ENCODE measurements around the gene SCLY. TPM values are rescaled to one million over a fixed set of nuclear protein-coding genes. Genes with fewer than 3 reads are reported as not detected.

SCLY gene
- total RNA-seq, 4 donors from 2014 or later: 9.8 to 17.9 (median 13.9) TPM

DNA sequence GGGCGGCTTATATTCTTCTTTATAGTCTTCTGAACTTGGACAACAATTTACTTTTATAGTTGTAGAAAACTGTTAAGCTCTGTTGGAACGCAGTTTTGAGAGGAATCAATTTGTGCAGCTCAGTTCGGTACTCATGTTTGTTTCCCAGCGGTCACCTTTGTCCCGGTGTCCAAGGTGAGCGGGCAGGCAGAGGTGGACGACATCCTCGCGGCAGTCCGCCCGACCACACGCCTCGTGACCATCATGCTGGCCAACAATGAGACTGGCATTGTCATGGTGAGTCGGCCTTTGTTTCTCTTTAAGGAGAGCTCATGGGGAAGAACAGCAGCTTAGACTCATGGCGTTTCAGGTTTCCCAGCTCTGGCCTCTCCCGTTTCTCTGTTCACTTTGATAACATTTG, 20.8 kb downstream of the SCLY start:
- H3K36me3 ChIP-seq: peaks cover 7 to 55% (median 41%) of the 10 kb centered on the region in 4 donors
- no peaks in the 10 kb centered on the region for H3K27me3 ChIP-seq
- no peaks in the 10 kb centered on the region for H3K9me3 ChIP-seq
- no peak for TF ChIP-seq POLR2A (IDR thresholded peaks at IDR 0.05; ENCODE audit: low read depth)
- no peak for TF ChIP-seq EP300 (IDR thresholded peaks at IDR 0.05)
- TF ChIP-seq, protein P1, sequence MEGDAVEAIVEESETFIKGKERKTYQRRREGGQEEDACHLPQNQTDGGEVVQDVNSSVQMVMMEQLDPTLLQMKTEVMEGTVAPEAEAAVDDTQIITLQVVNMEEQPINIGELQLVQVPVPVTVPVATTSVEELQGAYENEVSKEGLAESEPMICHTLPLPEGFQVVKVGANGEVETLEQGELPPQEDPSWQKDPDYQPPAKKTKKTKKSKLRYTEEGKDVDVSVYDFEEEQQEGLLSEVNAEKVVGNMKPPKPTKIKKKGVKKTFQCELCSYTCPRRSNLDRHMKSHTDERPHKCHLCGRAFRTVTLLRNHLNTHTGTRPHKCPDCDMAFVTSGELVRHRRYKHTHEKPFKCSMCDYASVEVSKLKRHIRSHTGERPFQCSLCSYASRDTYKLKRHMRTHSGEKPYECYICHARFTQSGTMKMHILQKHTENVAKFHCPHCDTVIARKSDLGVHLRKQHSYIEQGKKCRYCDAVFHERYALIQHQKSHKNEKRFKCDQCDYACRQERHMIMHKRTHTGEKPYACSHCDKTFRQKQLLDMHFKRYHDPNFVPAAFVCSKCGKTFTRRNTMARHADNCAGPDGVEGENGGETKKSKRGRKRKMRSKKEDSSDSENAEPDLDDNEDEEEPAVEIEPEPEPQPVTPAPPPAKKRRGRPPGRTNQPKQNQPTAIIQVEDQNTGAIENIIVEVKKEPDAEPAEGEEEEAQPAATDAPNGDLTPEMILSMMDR (IDR thresholded peaks at IDR 0.05): no peak
- no peak for TF ChIP-seq POLR2AphosphoS5 (IDR thresholded peaks at IDR 0.05)
- WGBS: 97% methylated on average over 16 of the region's 16 CpGs
- intact Hi-C loops (cut with DNase I): no loop called here
- H3K27ac ChIP-seq (replicated peaks in 1 of 4): no peak overlapping the region
- no peak for DNase-seq (ENCODE audit: extremely low spot score)
- no peak overlapping the region for H3K4me3 ChIP-seq
- no peaks in the 10 kb centered on the region for H3K4me1 ChIP-seq

GRCh38 chr2:238082151-238082550, 21.4 kb downstream of the SCLY start:
- Histone ChIP-seq H3K27me3 (no peaks in the 10 kb centered on the region), H3K36me3 (peaks cover 7 to 55% (median 41%) of the 10 kb centered on the region in 4 donors), H3K4me3 (no peak overlapping the region), H3K9me3 (no peaks in the 10 kb centered on the region), H3K4me1 (no peaks in the 10 kb centered on the region), H3K27ac (replicated peaks in 1 of 4) (no peak overlapping the region)
- WGBS: 93% methylated on average over 17 of the region's 17 CpGs
- TF ChIP-seq EP300 (IDR thresholded peaks at IDR 0.05) (no peak), POLR2AphosphoS5 (IDR thresholded peaks at IDR 0.05) (no peak)
- intact Hi-C loops (cut with DNase I): no loop called here
- peak; percentile 21 for DNase-seq (ENCODE audit: extremely low spot score)

- intact Hi-C loops (cut with DNase I): no loop called here
- no peak overlapping the region for H3K4me3 ChIP-seq
- H3K36me3 ChIP-seq: peaks cover 7 to 55% (median 41%) of the 10 kb centered on the region in 4 donors
- no peaks in the 10 kb centered on the region for H3K9me3 ChIP-seq
- no peaks in the 10 kb centered on the region for H3K4me1 ChIP-seq
- H3K27ac ChIP-seq (replicated peaks in 1 of 4): no peak overlapping the region
- no peaks in the 10 kb centered on the region for H3K27me3 ChIP-seq
- TF ChIP-seq POLR2AphosphoS5 (IDR thresholded peaks at IDR 0.05) (no peak), POLR2A (IDR thresholded peaks at IDR 0.05; ENCODE audit: low read depth) (no peak), EP300 (IDR thresholded peaks at IDR 0.05) (no peak)
- TF ChIP-seq, protein P1 (IDR thresholded peaks at IDR 0.05): no peak
- WGBS: 97% methylated on average over 6 of the region's 7 CpGs
- DNase-seq (ENCODE audit: extremely low spot score): peak; percentile 12
Measured at GRCh38 chr2:238082827-238083226, 22.0 kb downstream of the SCLY start.

GRCh38 chr2:238083919-238084318, 23.1 kb downstream of the SCLY start:
- no peak overlapping the region for H3K4me3 ChIP-seq
- no peaks in the 10 kb centered on the region for H3K4me1 ChIP-seq
- no CpG with 5 or more reads among the region's 5 CpGs for whole genome bisulfite sequencing
- TF ChIP-seq EP300 (IDR thresholded peaks at IDR 0.05): no peak
- TF ChIP-seq POLR2A (IDR thresholded peaks at IDR 0.05; ENCODE audit: low read depth): no peak
- TF ChIP-seq POLR2AphosphoS5 (IDR thresholded peaks at IDR 0.05): no peak
- TF ChIP-seq, protein P1 (IDR thresholded peaks at IDR 0.05): no peak
- H3K27ac ChIP-seq (replicated peaks in 1 of 4): no peak overlapping the region
- DNase-seq (ENCODE audit: extremely low spot score): peak; percentile 57
- intact Hi-C loops (cut with DNase I): no loop called here
- peaks cover 7 to 55% (median 41%) of the 10 kb centered on the region in 4 donors for H3K36me3 ChIP-seq
- H3K27me3 ChIP-seq: no peaks in the 10 kb centered on the region
- no peaks in the 10 kb centered on the region for H3K9me3 ChIP-seq

DNA sequence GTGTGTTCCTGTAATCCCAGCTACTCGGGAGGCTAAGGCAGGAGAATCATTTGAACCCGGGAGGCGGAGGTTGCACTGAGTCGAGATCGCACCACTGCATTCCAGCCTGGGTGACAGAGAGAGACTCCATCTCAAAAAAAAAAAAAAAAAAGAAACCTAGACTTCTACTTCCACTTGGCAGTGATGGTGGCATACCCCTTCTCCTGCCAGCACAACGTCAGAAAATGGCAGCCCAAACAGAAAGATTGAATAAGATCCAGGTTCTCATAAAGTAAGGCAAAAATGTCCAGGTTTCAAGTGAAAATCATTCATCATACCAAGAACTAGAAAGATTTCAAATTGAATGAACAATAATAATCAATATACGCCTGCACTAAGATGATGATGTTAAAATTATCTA, 24.0 kb downstream of the SCLY start:
- H3K4me3 ChIP-seq: no peak overlapping the region
- peaks cover 7 to 54% (median 41%) of the 10 kb centered on the region in 4 donors for H3K36me3 ChIP-seq
- intact Hi-C loops (cut with DNase I): no loop called here
- WGBS: 93% methylated on average over 7 of the region's 7 CpGs
- no peaks in the 10 kb centered on the region for H3K27me3 ChIP-seq
- H3K27ac ChIP-seq (replicated peaks in 1 of 4): no peak overlapping the region
- DNase-seq (ENCODE audit: extremely low spot score): no peak
- TF ChIP-seq, protein P1 (IDR thresholded peaks at IDR 0.05): no peak
- TF ChIP-seq POLR2A (IDR thresholded peaks at IDR 0.05; ENCODE audit: low read depth) (no peak), EP300 (IDR thresholded peaks at IDR 0.05) (no peak), POLR2AphosphoS5 (IDR thresholded peaks at IDR 0.05) (no peak)
- no peaks in the 10 kb centered on the region for H3K9me3 ChIP-seq
- no peaks in the 10 kb centered on the region for H3K4me1 ChIP-seq

Data from esophagus muscularis mucosa (tissue), 4 donors.